Osteocyte (in vitro differentiated cells): ENCODE measurements around the gene CHD6. TPM values are rescaled to one million over a fixed set of nuclear protein-coding genes. Genes with fewer than 3 reads are reported as not detected.

Source experiments
- DNase-seq: peaks from one replicate; pipeline ENCODE4 v3.0.0; 2021; ENCODE audit warnings: mixed read lengths; ENCODE audit not compliant: unreplicated experiment; ENCODE audit errors: extremely low spot score
- H3K27ac Mint-ChIP-seq: one replicate; pipeline ENCODE4 v1.8.0; 2021; ENCODE audit warnings: mild to moderate bottlenecking, mixed read lengths; ENCODE audit not compliant: unreplicated experiment
- H3K27me3 Mint-ChIP-seq: one replicate; pipeline ENCODE4 v1.8.0; 2021; ENCODE audit warnings: mixed read lengths; ENCODE audit not compliant: unreplicated experiment
- H3K36me3 Mint-ChIP-seq: one replicate; pipeline ENCODE4 v1.8.0; 2021; ENCODE audit warnings: mixed read lengths; ENCODE audit not compliant: unreplicated experiment
- H3K4me1 Mint-ChIP-seq: one replicate; pipeline ENCODE4 v1.8.0; 2021; ENCODE audit warnings: mixed read lengths; ENCODE audit not compliant: unreplicated experiment
- H3K4me3 Mint-ChIP-seq: one replicate; pipeline ENCODE4 v1.8.0; 2021; ENCODE audit warnings: mild to moderate bottlenecking, moderate library complexity, mixed read lengths; ENCODE audit not compliant: unreplicated experiment
- H3K9me3 Mint-ChIP-seq: one replicate; pipeline ENCODE4 v1.8.0; 2021; ENCODE audit warnings: mixed read lengths; ENCODE audit not compliant: unreplicated experiment
- total RNA-seq: library from RNA; stranded (reverse); gene quantifications from 2 replicates; pipeline ENCODE4 v1.2.1, GENCODE V29; 2021
- TF ChIP-seq, protein P1 (sequence below): fragments of 200-600 bp; sonication (generic); IDR thresholded peaks from 2 replicates; pipeline ENCODE4 v1.5.0; 2021; ENCODE audit warnings: antibody characterized with exemption, mild to moderate bottlenecking, moderate library complexity

CHD6 gene
- total RNA-seq, 1 donor from 2014 or later, result 51.4 TPM

DNA sequence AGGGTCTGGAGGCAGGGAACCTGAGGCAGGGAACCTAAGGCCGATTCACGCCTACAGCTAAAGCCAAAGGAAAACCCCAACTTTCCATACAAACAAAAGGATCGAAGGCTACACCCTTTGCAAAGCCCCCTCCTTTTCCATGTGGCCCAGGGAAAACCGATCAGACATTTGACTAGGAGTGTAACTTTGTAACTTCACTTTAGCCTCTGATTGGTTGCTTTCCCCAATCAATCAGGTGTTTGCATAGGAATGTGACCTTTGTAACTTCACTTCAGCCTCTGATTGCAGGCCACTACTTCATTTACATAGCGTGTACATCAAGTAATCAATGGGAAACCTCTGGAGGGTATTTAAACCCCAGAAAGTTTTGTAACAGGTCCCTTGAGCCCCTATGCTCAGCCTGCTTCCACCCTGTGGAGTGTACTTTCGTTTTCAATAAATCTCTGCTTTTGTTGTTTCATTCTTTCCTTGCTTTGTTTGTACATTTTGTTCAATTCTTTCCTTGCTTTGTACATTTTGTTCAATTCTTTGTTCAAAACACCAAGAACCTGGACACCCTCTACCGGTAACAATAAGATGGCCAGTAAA lies 43.3 kb downstream of the CHD6 start:
- DNase-seq, result no peak
- Mint-ChIP-seq H3K9me3 (no peaks in the 10 kb centered on the region), H3K27me3 (no peaks in the 10 kb centered on the region), H3K27ac (no peak overlapping the region), H3K4me3 (no peak overlapping the region), H3K4me1 (peaks cover 53% of the 10 kb centered on the region), H3K36me3 (no peaks in the 10 kb centered on the region)
- TF ChIP-seq, protein P1, sequence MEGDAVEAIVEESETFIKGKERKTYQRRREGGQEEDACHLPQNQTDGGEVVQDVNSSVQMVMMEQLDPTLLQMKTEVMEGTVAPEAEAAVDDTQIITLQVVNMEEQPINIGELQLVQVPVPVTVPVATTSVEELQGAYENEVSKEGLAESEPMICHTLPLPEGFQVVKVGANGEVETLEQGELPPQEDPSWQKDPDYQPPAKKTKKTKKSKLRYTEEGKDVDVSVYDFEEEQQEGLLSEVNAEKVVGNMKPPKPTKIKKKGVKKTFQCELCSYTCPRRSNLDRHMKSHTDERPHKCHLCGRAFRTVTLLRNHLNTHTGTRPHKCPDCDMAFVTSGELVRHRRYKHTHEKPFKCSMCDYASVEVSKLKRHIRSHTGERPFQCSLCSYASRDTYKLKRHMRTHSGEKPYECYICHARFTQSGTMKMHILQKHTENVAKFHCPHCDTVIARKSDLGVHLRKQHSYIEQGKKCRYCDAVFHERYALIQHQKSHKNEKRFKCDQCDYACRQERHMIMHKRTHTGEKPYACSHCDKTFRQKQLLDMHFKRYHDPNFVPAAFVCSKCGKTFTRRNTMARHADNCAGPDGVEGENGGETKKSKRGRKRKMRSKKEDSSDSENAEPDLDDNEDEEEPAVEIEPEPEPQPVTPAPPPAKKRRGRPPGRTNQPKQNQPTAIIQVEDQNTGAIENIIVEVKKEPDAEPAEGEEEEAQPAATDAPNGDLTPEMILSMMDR, result no peak

DNA sequence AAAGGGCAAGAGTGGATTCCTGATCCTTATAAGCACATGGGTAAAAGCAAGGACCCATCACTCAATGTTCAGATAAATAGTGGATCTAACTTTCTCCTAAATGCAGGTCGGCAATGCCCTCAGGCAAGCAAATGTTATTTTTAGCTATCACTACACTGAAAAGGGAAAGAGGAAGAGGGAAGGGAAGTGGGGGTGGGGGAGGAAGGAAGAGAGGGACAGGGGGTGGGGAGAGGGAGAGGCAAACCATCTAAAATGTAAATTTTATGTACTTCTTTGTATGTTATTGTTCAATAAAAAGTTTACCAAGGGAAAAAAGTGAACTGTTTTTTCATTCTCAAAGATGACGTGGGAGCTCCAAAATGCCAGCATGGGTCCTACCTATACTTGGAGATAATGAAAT lies 44.2 kb downstream of the CHD6 start:
- DNase-seq, result no peak
- Mint-ChIP-seq H3K4me3 (no peak overlapping the region), H3K36me3 (no peaks in the 10 kb centered on the region), H3K27ac (no peak overlapping the region), H3K27me3 (no peaks in the 10 kb centered on the region), H3K9me3 (no peaks in the 10 kb centered on the region), H3K4me1 (peaks cover 45% of the 10 kb centered on the region)
- TF ChIP-seq, protein P1, result no peak

DNA sequence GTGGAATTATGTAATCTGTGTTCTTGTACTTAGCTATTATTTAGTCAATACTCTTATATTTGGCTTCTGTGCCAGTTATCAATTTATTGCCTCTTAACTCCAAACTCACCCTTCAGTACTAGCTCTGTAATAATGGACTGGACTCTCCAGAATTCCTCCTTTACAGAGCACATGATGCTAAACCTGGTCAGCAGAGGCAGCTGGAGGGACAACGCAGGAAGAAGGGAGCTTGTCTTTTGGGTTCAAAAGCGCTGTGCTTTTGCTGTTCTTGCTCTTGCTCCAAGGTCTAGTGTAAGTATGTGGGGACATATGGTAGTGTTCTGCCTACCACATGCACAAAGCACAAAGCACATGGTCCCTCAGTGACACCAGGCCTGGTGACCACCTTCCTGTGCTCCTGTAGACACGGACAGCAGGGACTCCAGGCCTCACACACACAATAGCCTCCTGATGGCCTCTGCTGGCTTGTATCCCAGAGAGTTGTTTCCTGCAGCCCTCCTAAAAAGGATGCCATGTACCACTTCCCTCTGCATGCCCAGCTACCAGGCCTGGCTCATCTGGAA lies 46.1 kb downstream of the CHD6 start:
- Mint-ChIP-seq H3K36me3 (no peaks in the 10 kb centered on the region), H3K27ac (no peak overlapping the region), H3K9me3 (no peaks in the 10 kb centered on the region), H3K27me3 (no peaks in the 10 kb centered on the region), H3K4me3 (no peak overlapping the region), H3K4me1 (peaks cover 33% of the 10 kb centered on the region)
- TF ChIP-seq, protein P1, result no peak
- DNase-seq, result no peak

DNA sequence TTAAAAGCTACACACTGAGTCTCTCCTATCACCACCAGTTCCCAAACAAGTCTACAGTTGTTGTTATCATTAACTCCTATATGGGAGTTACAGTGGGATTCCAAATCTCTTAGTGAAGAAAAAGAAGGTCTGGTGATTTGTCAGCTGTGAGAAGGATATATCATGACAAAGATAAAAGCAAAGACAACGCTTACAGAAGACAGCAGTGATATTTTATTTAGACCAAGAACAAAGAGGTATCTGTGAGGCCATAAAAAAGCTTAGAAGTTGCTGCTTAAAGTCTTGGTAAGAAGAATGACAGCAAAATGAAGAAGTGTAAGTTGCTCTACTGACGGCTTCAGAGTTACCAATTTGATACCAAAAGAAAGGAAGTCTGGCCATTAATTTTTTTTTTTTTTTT lies 47.2 kb downstream of the CHD6 start:
- TF ChIP-seq, protein P1, result no peak
- Mint-ChIP-seq H3K36me3 (no peaks in the 10 kb centered on the region), H3K4me3 (no peak overlapping the region), H3K27me3 (no peaks in the 10 kb centered on the region), H3K27ac (no peak overlapping the region), H3K9me3 (no peaks in the 10 kb centered on the region), H3K4me1 (peaks cover 23% of the 10 kb centered on the region)
- no peak for DNase-seq

DNA sequence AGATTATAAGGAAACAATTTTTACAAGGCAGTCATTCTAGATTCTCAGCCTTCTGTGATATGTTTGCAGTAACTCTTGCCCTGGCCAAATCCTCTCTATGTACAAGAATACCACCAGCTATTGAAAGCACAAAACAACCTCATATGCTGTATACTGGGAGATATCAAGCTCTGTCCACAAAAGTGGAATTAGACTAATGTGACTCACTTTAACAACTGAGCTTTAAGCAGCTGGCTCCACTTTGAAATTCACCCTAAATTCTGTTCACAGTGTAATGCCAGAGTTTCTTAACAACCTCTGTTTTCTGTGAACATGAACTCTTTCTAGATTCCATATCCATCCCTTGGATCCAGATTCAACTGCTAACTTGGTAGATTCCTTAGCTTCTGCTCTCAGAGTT lies 47.6 kb downstream of the CHD6 start:
- H3K4me3 Mint-ChIP-seq, result no peak overlapping the region
- TF ChIP-seq, protein P1, result no peak
- no peaks in the 10 kb centered on the region for H3K9me3 Mint-ChIP-seq
- no peak overlapping the region for H3K27ac Mint-ChIP-seq
- DNase-seq, result no peak
- no peaks in the 10 kb centered on the region for H3K27me3 Mint-ChIP-seq
- peaks cover 19% of the 10 kb centered on the region for H3K4me1 Mint-ChIP-seq
- no peaks in the 10 kb centered on the region for H3K36me3 Mint-ChIP-seq
